Fibroblast of lung (primary cell): ENCODE measurements around the gene ADAMTS9. TPM values are rescaled to one million over a fixed set of nuclear protein-coding genes. Genes with fewer than 3 reads are reported as not detected.

Source experiments
- DNase-seq, 2 donors: peaks; one replicate each; pipeline versions ENCODE4 v3.0.0 to v3.0.0-alpha.2; 2010; ENCODE audit warnings: low read depth in 2 of 2
- H2AFZ ChIP-seq: 2 replicates; pipeline ENCODE4 v1.5.1; 2012; ENCODE audit warnings: low read length, control low read depth, inconsistent platforms
- H3K27ac ChIP-seq: 2 replicates; pipeline ENCODE4 v1.5.1; 2011; ENCODE audit warnings: low read length, control low read depth; ENCODE audit not compliant: insufficient read depth
- H3K27me3 ChIP-seq: 2 replicates; pipeline ENCODE4 v1.5.1; 2011; ENCODE audit warnings: mild to moderate bottlenecking, low read length; ENCODE audit not compliant: control insufficient read depth, insufficient read depth
- H3K36me3 ChIP-seq: 2 replicates; pipeline ENCODE4 v1.5.1; 2011; ENCODE audit warnings: low read length; ENCODE audit not compliant: control insufficient read depth, insufficient read depth
- H3K4me1 ChIP-seq: 2 replicates; pipeline ENCODE4 v1.5.1; 2011; ENCODE audit warnings: low read length; ENCODE audit not compliant: control insufficient read depth, insufficient read depth; ENCODE audit errors: extremely low read depth
- H3K4me2 ChIP-seq: 2 replicates; pipeline ENCODE4 v1.5.1; 2011; ENCODE audit warnings: low read length, control low read depth; ENCODE audit not compliant: insufficient read depth; ENCODE audit errors: extremely low read depth
- H3K4me3 ChIP-seq, 4 experiments: fragments of 200-600 bp in 1 of 4; sonication (generic) in 1 of 4; replicated peaks in 1 of 4; 2 replicates each; pipeline ENCODE4 v1.5.1; 2011 to 2016; ENCODE audit warnings: low read length in 4 of 4, low read depth in 3 of 4, mild to moderate bottlenecking in 3 of 4, control low read depth in 2 of 4, inconsistent platforms in 1 of 4, mixed read lengths in 1 of 4; ENCODE audit not compliant: insufficient read depth in 1 of 4; ENCODE audit errors: control extremely low read depth in 1 of 4
- H3K79me2 ChIP-seq: 2 replicates; pipeline ENCODE4 v1.5.1; 2012; ENCODE audit warnings: mild to moderate bottlenecking, low read length, inconsistent platforms; ENCODE audit not compliant: control insufficient read depth, insufficient read depth
- H3K9ac ChIP-seq: 2 replicates; pipeline ENCODE4 v1.5.1; 2011; ENCODE audit warnings: mild to moderate bottlenecking, low read length, control low read depth; ENCODE audit not compliant: insufficient read depth
- H3K9me3 ChIP-seq: 2 replicates; pipeline ENCODE4 v1.5.1; 2012; ENCODE audit warnings: low read depth, low read length; ENCODE audit not compliant: control insufficient read depth, insufficient read depth
- H4K20me1 ChIP-seq: 2 replicates; pipeline ENCODE4 v1.5.1; 2011; ENCODE audit warnings: low read length; ENCODE audit not compliant: control insufficient read depth, insufficient read depth; ENCODE audit errors: extremely low read depth
- EZH2 ChIP-seq: IDR thresholded peaks from 2 replicates; pipeline ENCODE4 v1.5.1; 2012; ENCODE audit warnings: low read length, control low read depth, mild to moderate bottlenecking; ENCODE audit errors: missing control alignments
- polyA plus RNA-seq, 2 donors: library from polyadenylated mRNA; depleted of rRNA in 1 of 2; stranded (reverse) in 1 of 2; unstranded in 1 of 2; fragments of >200 nt; gene quantifications; 2 replicates each; pipeline ENCODE4 v1.2.1, GENCODE V29; 2011 to 2012; ENCODE audit warnings: missing spikeins in 1 of 2
- total RNA-seq: library from RNA; depleted of rRNA; stranded (reverse); fragments of >200 nt; gene quantifications from 2 replicates; pipeline ENCODE4 v1.2.1, GENCODE V29; 2014
- TF ChIP-seq, protein P1 (sequence below), 2 donors: IDR thresholded peaks in 1 of 2; conservative IDR thresholded peaks in 1 of 2; 1 replicate in 1 of 2; 2 replicates in 1 of 2; pipeline ENCODE4 v1.5.1; 2011 to 2012; ENCODE audit warnings: low read length in 2 of 2, control low read depth in 1 of 2, inconsistent platforms in 1 of 2, low read depth in 1 of 2, mild to moderate bottlenecking in 1 of 2

The ADAMTS9 gene
- total and polyA plus RNA-seq, 2 donors (not counting 1 experiment from before 2014, with no cell fraction given), result 0.82 to 1.8 TPM

DNA sequence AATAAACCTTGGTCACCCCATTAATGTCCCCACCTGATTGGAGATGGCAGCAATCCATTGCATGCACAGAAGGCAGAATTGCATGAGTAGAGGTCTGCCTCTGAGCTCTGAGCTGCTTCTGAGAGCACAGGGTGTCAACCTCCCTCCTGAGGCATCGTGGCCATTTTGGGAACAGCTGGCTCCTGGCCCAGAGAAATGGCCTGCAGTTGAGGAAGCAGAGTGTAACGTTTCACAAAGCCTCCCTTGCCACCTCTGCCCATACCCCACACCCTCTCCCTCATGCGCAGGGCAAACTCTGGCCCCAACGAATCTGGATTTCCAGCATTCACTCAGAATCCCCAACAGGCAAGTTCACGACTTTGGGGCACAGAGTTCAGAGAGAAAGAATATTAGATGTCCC, 198.9 kb downstream of the ADAMTS9 start:
- no peak for DNase-seq

DNA sequence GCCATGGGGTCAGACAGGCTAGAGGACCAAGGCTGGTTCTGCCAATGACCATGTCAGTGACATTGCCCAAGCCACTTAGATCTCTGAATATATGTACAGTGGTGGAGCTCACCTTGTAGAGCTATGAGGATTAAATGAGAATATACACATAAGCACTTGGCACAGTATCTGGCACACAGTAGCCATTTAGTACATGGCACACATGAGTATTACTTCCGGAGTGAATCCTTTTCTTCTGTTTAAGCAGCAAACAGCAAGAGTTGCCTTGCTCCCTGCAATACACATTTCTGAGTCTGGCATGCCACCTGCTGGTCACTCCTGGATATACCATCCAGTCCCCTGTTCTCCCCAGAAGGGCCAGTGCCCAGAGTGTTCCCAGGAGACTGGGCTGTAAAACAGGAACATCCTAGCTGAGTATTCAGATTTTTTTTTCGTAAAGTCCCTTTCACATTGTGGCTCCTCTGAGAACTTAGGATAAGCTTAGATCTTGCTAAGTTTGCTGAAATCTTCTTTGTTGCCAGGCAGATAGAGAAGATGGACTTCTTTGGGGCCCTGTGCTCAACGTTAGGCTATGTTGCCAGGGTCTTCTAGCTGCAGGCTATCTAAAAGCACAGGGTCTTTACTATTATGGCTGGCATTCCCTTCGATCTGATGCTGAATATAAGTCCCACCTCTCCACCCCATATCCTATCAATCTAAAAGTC, 203.4 kb downstream of the ADAMTS9 start:
- no peaks in the 10 kb centered on the region for H3K9me3 ChIP-seq
- no peak overlapping the region for H3K9ac ChIP-seq
- H2AFZ ChIP-seq, result no peak overlapping the region
- H3K4me2 ChIP-seq, result no peak overlapping the region
- TF ChIP-seq, protein P1, sequence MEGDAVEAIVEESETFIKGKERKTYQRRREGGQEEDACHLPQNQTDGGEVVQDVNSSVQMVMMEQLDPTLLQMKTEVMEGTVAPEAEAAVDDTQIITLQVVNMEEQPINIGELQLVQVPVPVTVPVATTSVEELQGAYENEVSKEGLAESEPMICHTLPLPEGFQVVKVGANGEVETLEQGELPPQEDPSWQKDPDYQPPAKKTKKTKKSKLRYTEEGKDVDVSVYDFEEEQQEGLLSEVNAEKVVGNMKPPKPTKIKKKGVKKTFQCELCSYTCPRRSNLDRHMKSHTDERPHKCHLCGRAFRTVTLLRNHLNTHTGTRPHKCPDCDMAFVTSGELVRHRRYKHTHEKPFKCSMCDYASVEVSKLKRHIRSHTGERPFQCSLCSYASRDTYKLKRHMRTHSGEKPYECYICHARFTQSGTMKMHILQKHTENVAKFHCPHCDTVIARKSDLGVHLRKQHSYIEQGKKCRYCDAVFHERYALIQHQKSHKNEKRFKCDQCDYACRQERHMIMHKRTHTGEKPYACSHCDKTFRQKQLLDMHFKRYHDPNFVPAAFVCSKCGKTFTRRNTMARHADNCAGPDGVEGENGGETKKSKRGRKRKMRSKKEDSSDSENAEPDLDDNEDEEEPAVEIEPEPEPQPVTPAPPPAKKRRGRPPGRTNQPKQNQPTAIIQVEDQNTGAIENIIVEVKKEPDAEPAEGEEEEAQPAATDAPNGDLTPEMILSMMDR (conservative IDR thresholded peaks at IDR 0.05 in 1 of 2, IDR thresholded peaks at IDR 0.05 in 1 of 2; ENCODE audit: low read depth in 1 of 2, low read length in 2 of 2), result peak; percentile 82 to 95
- TF ChIP-seq EZH2, result no peak
- no peak overlapping the region for H3K27ac ChIP-seq
- no peak overlapping the region for H3K4me3 ChIP-seq
- H4K20me1 ChIP-seq, result no peaks in the 10 kb centered on the region
- peaks cover 13% of the 10 kb centered on the region for H3K27me3 ChIP-seq
- peak; percentile 67 to 82 for DNase-seq
- H3K79me2 ChIP-seq, result no peaks in the 10 kb centered on the region
- no peaks in the 10 kb centered on the region for H3K36me3 ChIP-seq
- peaks cover 2% of the 10 kb centered on the region for H3K4me1 ChIP-seq

More for the DNA sequence above, 198.9 kb downstream of the ADAMTS9 start:
- H3K9ac ChIP-seq, result no peak overlapping the region
- H3K27me3 ChIP-seq, result peaks cover 33% of the 10 kb centered on the region
- H3K4me1 ChIP-seq, result peaks cover 2% of the 10 kb centered on the region
- H3K27ac ChIP-seq, result no peak overlapping the region
- H3K4me3 ChIP-seq, result no peak overlapping the region
- TF ChIP-seq EZH2, result no peak
- TF ChIP-seq, protein P1 (conservative IDR thresholded peaks at IDR 0.05 in 1 of 2, IDR thresholded peaks at IDR 0.05 in 1 of 2; ENCODE audit: low read depth in 1 of 2, low read length in 2 of 2), result no peak
- no peaks in the 10 kb centered on the region for H3K9me3 ChIP-seq
- no peaks in the 10 kb centered on the region for H3K79me2 ChIP-seq
- no peak overlapping the region for H3K4me2 ChIP-seq
- H2AFZ ChIP-seq, result no peak overlapping the region
- no peaks in the 10 kb centered on the region for H3K36me3 ChIP-seq
- no peaks in the 10 kb centered on the region for H4K20me1 ChIP-seq

DNA sequence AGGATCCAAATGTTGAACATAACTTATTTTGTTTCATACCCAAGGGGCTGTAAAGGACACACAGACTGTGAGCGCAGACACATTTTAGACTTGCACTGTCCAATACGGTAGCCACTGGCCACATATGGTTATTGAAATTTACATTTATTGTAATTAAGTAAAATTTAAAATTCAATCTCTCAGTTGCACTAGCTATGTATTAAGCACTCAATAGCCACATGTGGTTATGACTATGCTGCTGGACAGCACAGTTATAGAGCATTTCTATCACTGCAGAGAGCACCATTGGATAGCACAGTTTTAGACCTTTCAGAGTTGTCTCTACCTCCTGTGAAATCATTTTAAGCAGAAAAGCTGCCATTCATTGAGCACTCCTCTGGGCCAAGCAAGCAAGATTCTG, 204.3 kb downstream of the ADAMTS9 start:
- TF ChIP-seq, protein P1 (conservative IDR thresholded peaks at IDR 0.05 in 1 of 2, IDR thresholded peaks at IDR 0.05 in 1 of 2; ENCODE audit: low read depth in 1 of 2, low read length in 2 of 2), result no peak
- TF ChIP-seq EZH2, result no peak
- Histone ChIP-seq H3K4me1 (no peaks in the 10 kb centered on the region), H3K27me3 (peaks cover 3% of the 10 kb centered on the region), H3K36me3 (no peaks in the 10 kb centered on the region), H3K27ac (no peak overlapping the region), H2AFZ (no peak overlapping the region), H4K20me1 (no peaks in the 10 kb centered on the region), H3K4me2 (no peak overlapping the region), H3K9ac (no peak overlapping the region), H3K79me2 (no peaks in the 10 kb centered on the region), H3K4me3 (no peak overlapping the region), H3K9me3 (no peaks in the 10 kb centered on the region)
- DNase-seq, result no peak
